Peyer's patch (tissue), 4 donors: Measurements from ENCODE around the gene FFAR1.

Experiments
- POLR2A ChIP-seq, 2 donors: fragments of 450-650 bp; IDR thresholded peaks; one replicate each; pipeline ENCODE4 v1.5.1; 2017; ENCODE audit warnings: antibody characterized with exemption in 2 of 2, mild to moderate bottlenecking in 2 of 2, moderate library complexity in 2 of 2
- TF ChIP-seq, protein P1 (sequence below), 6 experiments: fragments of 450-650 bp in 4 of 6; fragments of 200-600 bp in 2 of 6; sonication (generic) in 1 of 6; IDR thresholded peaks; one replicate each; pipeline ENCODE4 v1.5.1; 2017 to 2019; ENCODE audit warnings: antibody characterized with exemption in 6 of 6, mild to moderate bottlenecking in 3 of 6, moderate library complexity in 1 of 6

DNA sequence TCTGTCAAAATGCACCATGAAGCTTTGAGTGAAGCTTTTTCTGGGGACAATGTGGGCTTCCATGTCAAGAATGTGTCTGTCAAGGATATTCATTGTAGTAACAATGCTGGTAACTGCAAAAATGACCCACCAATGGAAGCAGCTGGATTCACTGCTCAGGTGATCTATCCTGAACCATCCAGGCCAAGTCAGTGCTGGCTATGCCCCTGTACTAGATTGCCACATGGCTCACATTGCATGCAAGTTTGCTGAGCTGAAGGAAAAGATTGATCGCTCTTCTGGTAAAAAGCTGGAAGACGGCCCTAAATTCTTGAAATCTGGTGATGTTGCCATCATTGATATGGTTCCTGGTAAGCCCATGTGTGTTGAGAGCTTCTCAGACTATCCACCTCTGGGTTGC, 35.8 kb downstream of the FFAR1 start:
- TF ChIP-seq, protein P1, sequence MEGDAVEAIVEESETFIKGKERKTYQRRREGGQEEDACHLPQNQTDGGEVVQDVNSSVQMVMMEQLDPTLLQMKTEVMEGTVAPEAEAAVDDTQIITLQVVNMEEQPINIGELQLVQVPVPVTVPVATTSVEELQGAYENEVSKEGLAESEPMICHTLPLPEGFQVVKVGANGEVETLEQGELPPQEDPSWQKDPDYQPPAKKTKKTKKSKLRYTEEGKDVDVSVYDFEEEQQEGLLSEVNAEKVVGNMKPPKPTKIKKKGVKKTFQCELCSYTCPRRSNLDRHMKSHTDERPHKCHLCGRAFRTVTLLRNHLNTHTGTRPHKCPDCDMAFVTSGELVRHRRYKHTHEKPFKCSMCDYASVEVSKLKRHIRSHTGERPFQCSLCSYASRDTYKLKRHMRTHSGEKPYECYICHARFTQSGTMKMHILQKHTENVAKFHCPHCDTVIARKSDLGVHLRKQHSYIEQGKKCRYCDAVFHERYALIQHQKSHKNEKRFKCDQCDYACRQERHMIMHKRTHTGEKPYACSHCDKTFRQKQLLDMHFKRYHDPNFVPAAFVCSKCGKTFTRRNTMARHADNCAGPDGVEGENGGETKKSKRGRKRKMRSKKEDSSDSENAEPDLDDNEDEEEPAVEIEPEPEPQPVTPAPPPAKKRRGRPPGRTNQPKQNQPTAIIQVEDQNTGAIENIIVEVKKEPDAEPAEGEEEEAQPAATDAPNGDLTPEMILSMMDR (IDR thresholded peaks at IDR 0.05) = no peak
- no peak for TF ChIP-seq POLR2A (IDR thresholded peaks at IDR 0.05)
